Dedifferentiated amniotic fluid mesenchymal stem cell (primary cell): Measurements from ENCODE around the gene TGM2.

Experiments
- DNase-seq: peaks from one replicate; pipeline ENCODE4 v3.0.0-alpha.2; 2016; ENCODE audit errors: extremely low spot score

The TGM2 gene

GRCh38 chr20:38161412-38161774 is 3.7 kb downstream of the TGM2 start:
- no peak for DNase-seq

GRCh38 chr20:38159957-38160756 is 4.9 kb downstream of the TGM2 start:
- no peak for DNase-seq

GRCh38 chr20:38159566-38159956 is 5.5 kb downstream of the TGM2 start:
- DNase-seq = no peak

GRCh38 chr20:38158701-38159351 is 6.2 kb downstream of the TGM2 start:
- no peak for DNase-seq

- no peak for DNase-seq
Observed at GRCh38 chr20:38157635-38158495, 7.2 kb downstream of the TGM2 start.

GRCh38 chr20:38156888-38157634 is 8.0 kb downstream of the TGM2 start:
- no peak for DNase-seq

GRCh38 chr20:38156280-38156679 is 8.8 kb downstream of the TGM2 start:
- no peak for DNase-seq

GRCh38 chr20:38155811-38156210 is 9.3 kb downstream of the TGM2 start:
- DNase-seq = no peak

GRCh38 chr20:38153401-38153800 is 11.7 kb downstream of the TGM2 start:
- no peak for DNase-seq

GRCh38 chr20:38152621-38153221 is 12.3 kb downstream of the TGM2 start:
- DNase-seq = peak; percentile 64

GRCh38 chr20:38152175-38152620 is 12.9 kb downstream of the TGM2 start:
- peak; percentile 45 for DNase-seq

GRCh38 chr20:38151455-38151854 is 13.6 kb downstream of the TGM2 start:
- no peak for DNase-seq

GRCh38 chr20:38150335-38151170 is 14.5 kb downstream of the TGM2 start:
- DNase-seq = no peak

- no peak for DNase-seq
Observed at GRCh38 chr20:38148328-38149102, 16.6 kb downstream of the TGM2 start.

- no peak for DNase-seq
Observed at GRCh38 chr20:38147751-38148150, 17.3 kb downstream of the TGM2 start.

GRCh38 chr20:38147163-38147562 is 17.9 kb downstream of the TGM2 start:
- DNase-seq = no peak

- no peak for DNase-seq
Observed at GRCh38 chr20:38146628-38147027, 18.4 kb downstream of the TGM2 start.

- DNase-seq = no peak
Observed at GRCh38 chr20:38146156-38146555, 18.9 kb downstream of the TGM2 start.

GRCh38 chr20:38145729-38146075 is 19.4 kb downstream of the TGM2 start:
- DNase-seq = no peak
